NCI-H82 treated with DMSO at 0.1 percent for 48 hours (cell line): ENCODE data around the gene ARHGAP28.
"Not testable (repeated sequence)": the region's sequence is repeated elsewhere in the genome, so short reads cannot be mapped to it uniquely, and the experiment has no call there.

Source experiments
- DNase-seq: peaks from one replicate; lab custom pipeline; 2025; ENCODE audit not compliant: unreplicated experiment; lab: John Stamatoyannopoulos, UW

Gene ARHGAP28

DNA sequence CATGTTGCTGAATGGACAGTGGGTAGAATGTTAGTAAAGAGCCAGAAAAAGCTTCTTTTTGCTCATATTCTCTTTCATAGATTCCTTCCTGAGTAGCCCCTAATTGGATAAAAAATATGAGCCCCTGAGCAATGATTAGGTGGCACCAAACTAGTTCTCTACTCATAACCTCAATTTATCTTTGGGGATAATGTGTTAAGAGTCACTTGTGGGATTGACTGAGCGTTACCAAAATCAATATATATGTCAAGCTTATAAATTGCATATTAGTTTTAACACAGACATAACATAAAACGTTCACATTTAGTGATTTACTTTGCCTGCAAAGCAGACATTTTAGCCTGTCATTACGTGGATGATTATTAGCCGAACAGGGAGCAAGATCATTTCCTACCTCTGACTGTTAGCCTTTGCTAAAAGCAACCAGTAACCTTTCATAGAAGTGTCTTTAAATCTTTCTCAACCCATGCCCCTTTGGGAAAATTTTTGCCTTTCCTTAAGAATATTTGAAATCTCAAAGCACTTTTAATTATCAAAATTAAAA lies 85.4 kb downstream of the ARHGAP28 start:
- no peak for DNase-seq

DNA sequence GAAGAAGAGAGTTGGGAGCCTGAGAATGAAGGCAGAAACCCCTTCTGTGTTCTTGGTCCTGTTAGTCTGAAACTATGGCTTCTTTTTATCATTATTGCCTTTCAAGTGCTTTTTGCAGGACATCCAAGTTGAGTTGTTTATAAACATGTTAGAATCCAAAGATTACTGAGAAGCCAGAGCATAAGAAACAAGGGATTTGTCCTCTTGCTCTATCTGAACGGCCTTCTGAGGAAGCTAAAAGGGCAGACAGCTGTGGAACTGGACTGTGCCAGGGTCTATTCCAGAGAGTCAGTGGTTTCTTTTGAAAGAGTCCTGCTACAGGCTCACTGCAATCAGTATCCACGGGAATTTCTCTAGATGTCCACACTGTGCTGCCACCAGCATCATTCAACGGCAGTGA lies 86.6 kb downstream of the ARHGAP28 start:
- no peak for DNase-seq

DNA sequence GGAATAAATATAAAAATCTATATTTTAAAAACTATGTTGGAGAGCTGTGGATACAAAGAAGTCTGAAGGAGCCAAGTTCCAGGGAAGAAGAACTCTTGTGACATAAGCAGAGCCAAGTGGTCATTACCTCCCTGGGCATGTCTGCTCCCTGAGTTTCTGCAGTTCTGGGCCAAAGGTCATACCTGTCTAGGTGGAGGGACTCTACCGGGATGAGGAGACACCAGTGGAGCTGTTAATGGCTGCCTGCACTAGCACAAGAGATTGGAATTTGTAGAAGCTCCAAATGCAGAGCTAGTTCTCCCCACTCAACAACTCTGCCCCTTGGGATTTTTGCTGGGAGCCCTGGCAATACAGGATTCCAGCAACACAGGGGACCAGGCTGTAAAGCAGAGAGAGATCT lies 89.8 kb downstream of the ARHGAP28 start:
- no peak for DNase-seq

DNA sequence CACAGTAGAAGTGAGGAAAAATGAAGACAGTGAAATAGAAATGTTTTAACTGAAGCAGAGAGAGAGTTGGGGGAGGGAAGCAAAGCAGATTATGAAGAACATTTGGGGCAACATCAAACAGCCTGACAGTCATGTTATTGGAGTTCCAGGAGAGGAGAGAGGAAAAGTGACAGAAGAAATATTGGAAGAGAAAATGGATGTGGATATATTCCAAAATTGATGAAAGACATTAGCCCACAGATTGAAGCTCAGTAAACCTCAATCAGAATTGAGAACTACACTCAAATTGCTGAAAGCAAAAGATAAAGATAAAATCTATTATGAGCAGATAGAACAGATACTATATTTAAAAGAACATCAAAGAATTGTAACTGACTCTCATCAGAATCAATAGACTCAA lies 90.8 kb downstream of the ARHGAP28 start:
- no peak for DNase-seq

DNA sequence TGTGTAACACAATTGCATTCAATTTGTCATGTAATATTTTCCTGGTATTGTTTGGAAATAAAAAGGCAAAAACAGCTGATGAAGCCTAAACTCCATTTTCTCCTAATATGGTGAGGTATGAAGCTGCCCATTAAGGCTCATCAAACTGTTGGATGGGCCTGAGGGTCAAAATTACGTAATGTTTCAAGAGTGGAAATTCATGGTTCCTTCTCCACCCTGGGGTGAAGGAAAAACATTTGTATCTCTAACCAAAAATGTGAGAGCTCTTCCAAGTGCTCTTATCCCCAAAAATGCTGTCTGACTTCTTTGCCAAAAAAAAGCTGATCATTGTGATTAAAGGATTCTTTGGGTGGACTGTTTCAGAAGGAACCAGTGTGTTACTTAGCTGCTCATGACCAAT lies 91.8 kb downstream of the ARHGAP28 start:
- no peak for DNase-seq

DNA sequence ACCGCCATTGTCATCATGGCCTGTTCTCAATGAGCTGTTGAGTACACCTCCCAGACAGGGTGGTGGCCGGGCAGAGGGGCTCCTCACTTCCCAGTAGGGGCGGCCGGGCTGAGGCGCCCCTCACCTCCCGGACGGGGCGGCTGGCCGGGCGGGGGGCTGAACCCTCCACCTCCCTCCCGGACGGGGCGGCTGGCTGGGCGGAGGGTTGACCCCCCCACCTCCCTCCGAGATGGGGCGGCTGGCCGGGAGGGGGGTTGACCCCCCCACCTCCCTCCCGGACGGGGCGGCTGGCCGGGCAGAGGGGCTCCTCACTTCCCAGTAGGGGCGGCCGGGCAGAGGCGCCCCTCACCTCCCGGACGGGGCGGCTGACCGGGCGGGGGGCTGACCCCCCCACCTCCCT lies 97.6 kb downstream of the ARHGAP28 start:
- not testable (repeated sequence) for DNase-seq

DNA sequence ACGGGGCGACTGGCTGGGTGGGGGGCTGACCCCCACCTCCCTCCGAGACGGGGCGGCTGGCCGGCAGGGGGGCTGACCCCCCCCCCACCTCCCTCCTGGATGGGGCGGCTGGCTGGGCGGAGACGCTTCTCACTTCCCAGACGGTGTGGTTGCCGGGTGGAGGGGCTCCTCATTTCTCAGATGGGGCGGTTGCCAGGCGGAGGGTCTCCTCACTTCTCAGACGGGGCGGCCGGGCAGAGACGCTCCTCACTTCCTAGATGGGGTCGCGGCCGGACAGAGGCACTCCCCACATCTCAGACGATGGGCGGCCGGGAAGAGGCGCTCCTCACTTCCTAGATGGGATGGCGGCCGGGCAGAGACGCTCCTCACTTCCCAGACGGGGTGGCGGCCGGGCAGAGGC lies 98.0 kb downstream of the ARHGAP28 start:
- not testable (repeated sequence) for DNase-seq

DNA sequence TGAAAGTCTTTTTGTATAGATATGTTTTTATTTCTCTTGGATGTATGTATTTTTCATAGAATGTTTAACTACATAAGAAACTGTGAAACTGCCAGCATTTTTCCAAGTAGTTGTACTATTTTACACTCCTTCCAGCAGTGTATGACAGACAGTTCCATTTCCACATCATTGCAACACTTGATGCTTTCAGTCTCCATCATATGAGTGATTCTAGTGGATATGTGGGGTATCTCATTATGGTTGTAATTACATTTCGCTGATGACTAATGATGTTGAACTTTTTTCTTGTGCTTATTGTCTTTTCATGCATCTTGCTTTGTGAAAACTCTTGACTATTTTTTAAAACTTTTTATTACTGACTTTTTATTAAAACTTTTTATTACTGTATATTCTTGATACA lies 101.4 kb downstream of the ARHGAP28 start:
- DNase-seq, result no peak

DNA sequence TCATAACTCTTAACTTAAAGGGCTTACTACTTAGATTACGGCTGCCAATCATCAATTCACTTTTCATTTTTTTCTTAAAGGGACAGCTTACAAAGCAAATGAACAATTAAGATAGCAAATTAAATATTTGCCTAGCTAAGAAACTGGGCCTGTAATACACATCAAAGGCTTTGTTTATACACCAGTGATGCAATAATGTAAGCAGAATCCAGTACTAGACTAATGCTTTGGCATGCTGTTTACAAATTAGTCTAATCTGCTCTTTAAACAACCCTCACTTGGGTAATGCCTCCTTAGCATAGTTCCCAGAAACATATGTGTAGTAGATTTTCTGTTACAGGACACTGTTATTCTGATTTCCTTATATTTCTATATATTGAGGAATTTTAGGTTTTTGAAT lies 105.8 kb downstream of the ARHGAP28 start:
- DNase-seq, result no peak

DNA sequence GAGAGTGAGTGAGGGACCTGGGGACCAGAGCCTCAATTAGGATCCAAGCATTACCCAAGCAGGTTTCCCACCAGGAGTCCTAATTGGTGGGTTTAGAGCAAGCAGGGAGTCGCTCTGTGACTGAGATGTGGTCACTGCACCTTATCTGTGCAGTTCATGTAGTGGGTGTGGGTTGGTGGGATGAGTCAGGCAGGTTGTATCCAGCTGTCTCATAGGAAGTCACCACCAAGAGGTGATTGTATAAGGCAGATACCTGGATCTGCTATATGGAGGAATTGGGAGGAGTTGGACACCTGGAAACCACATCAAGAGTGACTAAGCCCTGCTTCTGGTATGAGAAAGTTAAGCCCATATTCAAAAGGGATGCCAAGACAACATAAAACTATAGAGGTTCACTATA lies 106.8 kb downstream of the ARHGAP28 start:
- DNase-seq, result no peak

DNA sequence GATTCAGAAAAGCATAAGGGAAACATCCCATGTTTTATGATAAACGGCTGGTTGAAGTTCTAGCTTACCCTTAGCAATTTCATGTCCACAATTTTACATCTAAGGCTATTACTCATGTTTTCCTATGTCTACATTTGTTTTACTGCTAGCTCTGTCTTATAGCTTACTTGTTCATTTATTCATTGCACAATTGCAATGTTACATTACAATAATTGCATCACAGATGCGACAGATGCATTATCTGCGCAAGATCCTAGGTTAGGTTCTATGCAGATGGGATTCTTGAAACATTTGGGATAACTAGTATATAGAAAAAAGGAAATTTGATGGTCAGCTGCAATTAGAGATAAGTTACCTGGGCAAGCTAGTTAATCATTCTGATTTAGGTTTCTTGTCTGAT lies 108.4 kb downstream of the ARHGAP28 start:
- DNase-seq, result no peak

DNA sequence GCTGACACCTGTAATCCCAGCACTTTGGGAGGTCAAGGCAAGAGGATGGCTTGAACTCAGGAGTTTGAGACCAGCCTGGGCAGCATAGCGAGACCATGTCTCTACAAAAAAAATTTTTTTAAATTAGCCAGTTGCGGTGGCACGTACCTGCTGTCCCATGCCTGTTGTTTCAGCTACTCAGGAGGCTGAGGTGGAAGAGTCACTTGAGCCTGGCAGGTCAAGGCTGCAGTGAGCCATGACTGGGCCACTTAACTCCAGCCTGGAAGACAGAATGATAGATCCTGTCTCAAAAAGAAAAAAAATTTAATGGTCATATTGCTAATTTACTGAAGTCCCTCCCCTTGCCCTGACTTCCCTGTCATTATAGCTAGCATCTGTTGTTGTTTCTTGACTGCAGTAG lies 112.6 kb downstream of the ARHGAP28 start:
- DNase-seq, result no peak

DNA sequence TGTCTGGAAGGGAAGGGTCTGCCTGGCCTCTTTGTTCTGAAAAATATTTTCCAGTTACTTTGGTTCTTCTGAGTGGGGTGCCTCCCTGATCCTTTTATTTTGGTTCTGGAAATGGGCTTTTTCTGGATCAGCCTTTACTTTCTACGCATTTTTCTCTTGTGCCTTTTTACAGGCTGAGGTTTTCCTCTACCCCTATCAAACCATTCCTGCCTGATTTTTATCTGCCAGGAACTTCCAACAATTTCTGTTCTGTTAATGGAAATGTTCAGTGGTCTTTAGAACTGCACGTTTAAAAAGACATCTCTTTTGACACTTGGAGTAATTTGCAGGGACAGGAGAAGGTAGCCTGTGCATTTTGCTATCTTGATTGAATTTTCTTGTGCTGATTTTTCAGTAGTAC lies 113.8 kb downstream of the ARHGAP28 start:
- no peak for DNase-seq

DNA sequence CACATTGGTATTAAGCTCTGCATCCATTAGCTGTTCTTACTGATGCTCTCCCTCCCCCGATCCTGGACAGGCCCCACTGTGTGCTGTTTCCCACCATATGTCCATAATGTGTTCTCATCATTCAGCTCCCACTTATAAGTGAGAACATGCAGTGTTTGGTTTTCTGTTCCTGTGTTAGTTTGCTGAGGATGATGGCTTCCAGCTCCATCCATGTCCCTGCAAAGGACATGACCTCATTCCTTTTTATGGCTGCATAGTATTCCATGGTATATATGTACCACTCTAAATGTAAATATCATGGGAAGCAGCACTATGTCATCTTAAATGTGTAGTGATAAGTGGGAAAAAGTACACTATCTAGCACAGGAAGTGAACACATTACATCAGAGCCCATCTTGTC lies 116.0 kb downstream of the ARHGAP28 start:
- not testable (repeated sequence) for DNase-seq

DNA sequence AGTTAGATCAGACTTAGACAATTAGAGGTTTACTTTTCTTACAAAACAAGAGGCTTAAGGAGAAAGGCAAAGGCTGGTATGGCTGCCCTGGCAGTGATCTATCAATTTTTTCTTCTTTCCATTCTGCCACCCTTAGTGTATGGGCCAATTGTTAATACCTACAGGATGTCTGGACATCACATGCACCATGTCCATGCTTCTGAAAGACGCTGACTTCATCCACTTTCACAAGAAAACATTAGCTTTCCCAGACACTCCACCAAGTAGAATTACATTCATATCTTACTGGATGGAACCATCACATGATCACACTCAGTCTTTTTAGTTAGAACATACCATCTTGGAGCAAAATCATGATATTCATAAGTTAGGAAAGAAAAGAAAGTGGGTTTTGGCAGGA lies 120.9 kb downstream of the ARHGAP28 start:
- no peak for DNase-seq

DNA sequence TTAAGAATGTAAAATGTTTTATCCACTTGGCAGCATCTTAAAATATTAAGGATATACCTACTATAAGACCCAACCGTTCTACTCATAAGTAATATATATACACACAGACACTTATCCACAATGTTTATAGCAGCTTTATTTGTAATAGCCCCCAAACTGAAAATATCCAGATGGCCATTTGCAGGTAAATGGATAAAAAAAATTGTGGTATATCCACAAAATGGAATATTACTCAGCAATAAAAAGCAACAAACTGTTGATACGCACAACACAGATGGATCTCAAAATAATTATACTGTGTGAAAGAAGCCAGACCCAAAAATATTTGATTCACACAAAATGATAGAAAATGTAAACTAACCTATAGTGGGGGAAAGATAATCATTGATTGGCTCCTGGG lies 122.0 kb downstream of the ARHGAP28 start:
- DNase-seq, result no peak

DNA sequence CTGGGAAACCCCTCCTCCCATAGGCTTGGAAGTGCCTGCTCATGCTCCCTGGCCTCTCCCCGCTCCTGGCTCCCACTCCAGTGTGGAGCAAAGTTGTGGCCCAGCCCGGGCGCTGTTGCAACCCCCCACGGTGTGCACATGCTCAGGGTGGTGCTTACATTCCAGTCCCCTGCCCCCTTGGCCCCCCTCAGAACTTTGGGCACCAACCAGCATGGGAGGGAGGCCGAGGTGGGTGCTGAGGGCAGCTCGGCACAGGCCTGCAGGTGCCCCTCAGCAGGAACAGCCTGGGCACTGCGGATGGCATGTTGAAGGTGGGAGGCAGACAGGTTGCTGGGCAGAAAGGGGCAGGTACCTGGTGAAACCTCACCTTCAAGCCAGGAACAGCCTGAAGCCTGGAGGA lies 125.3 kb downstream of the ARHGAP28 start:
- no peak for DNase-seq

DNA sequence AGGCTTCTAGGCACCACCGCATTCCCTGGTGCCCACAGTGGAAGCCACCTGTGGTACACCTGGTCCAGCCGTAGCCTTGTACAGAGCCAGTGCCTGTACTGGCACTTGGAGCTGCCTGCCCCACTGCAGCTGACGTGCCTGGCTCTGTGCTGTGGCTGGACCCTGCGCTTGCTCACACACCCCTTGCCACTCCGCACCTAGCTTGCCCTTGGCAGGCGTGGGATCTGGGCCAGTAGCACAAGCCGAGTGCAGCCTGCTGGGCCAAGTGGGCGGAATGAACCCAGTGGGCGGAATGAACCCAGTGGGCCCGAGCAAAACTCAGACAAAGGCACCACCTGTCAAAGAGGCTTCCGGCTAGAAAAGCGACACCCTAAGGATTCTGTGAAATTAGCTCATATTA lies 126.3 kb downstream of the ARHGAP28 start:
- DNase-seq, result no peak

DNA sequence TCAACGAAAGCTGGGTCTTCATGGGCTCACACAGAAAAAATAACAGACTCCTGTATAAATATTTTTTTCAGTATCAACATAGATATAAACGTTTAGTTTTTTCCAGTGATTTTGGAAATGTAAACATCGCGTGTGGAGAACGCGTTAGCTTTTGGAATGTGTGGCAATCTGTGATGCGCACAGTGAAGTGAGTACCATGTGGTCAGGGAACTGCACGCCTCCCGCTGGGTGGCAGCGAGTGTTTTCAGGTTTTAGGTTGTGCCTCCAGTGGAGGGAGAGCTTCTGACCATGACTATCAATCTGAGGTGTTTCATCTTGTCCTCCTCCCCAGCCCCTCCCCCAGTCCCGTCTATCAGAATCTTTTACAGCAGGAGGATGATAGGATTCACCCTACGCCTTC lies 127.8 kb downstream of the ARHGAP28 start:
- no peak for DNase-seq

DNA sequence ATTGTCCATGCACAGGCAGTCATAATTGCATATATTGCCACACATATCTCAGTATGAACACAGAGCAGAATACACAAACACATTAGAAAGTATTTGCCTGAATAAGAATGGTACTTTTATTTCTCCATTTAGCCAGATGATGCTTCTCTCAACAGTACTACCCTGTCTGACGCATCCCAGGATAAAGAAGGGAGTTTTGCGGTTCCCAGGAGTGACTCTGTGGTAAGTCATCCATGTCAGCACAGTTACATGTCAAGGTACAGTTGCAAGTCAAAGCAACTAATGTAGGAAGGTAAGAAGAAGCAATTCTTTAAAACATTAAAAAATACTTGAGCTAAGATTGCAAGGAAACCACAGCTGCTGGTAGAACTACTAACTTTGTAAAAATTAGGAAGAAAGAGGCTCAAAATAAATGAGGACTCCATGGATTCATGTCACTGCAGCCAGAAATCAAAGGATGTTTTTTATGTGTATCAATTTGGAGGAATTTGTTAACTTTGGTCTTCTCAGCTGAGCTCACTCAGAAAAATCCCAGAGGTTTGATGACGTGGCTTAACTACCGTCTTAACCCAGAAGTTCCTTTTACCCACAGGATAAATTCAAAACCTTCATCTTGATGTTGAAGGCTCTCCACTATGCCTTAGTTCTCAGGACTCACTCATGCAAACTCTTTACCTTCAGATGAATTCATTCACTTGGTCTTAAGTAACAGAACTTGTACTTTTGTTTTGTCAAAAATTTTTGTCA lies 130.3 kb downstream of the ARHGAP28 start:
- no peak for DNase-seq

DNA sequence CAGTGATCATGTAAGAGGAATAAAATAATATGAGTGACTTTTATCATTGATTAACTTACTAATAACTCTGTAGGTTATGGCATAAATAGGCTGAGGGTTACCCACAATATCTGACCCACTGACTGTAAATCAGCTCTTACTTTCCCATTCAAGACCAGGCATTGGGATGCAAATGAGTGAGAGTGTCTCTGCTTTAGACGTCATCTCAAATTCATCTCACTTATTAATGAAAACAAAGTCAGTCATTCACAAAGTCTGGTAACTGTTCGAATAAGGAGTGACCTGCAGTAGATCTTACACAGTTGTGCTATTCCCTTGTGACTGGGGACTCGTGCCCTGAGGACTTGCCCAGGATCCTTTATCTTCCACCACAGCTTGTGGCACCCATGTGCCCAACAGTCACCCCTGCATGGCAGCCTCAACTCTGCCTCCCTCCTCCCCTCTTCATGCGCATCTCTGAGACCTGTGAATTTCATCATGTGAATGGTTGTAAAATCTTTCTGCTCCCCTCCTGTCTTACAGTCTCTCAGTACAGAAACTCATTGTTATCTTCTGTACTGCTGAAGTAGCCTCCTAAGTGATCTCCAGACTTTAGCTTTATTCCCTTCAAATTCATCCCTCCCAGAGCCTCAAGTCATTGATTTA lies 131.4 kb downstream of the ARHGAP28 start:
- no peak for DNase-seq

DNA sequence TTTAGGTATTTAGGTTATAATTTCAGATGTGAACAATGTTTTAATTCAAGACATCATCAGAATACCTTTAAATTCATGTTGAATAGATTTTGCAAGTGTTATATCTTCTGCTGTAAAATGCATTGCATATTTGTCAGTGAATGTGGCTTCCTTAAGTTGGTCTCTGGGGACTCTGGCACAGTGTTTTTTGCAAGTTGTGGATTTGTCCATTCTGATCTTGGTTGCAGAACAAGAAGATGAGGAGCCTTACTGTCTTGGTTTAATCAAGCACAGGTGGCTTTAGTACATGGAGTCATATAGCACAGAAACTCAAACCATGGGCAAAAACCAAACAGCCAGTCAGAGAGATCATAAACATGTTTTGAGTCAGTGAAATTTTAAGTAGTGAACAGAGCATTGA lies 135.7 kb downstream of the ARHGAP28 start:
- DNase-seq, result no peak
